Parathyroid adenoma (tissue), 2 donors: ENCODE measurements around the gene ZCCHC2.

ENCODE experiments used
- H2AFZ ChIP-seq: fragments of 300-600 bp; sonication (generic); one replicate; pipeline ENCODE4 v1.7.0; 2017; ENCODE audit warnings: antibody characterized with exemption, mild to moderate bottlenecking
- H3K27ac ChIP-seq: fragments of 300-600 bp; sonication (generic); one replicate; pipeline ENCODE4 v1.7.0; 2017
- H3K27me3 ChIP-seq: fragments of 300-600 bp; sonication (generic); one replicate; pipeline ENCODE4 v1.7.0; 2017; ENCODE audit warnings: low read length; ENCODE audit not compliant: control insufficient read depth, insufficient read depth
- H3K36me3 ChIP-seq: fragments of 300-600 bp; sonication (generic); one replicate; pipeline ENCODE4 v1.7.0; 2017; ENCODE audit warnings: low read length; ENCODE audit not compliant: control insufficient read depth, insufficient read depth
- H3K4me1 ChIP-seq: fragments of 300-600 bp; sonication (generic); one replicate; pipeline ENCODE4 v1.7.0; 2017; ENCODE audit warnings: control low read depth
- H3K4me2 ChIP-seq: fragments of 300-600 bp; sonication (generic); one replicate; pipeline ENCODE4 v1.7.0; 2017; ENCODE audit warnings: low read length
- H3K4me3 ChIP-seq: fragments of 300-600 bp; sonication (generic); one replicate; pipeline ENCODE4 v1.7.0; 2017; ENCODE audit warnings: low read depth, low read length
- H3K79me2 ChIP-seq: fragments of 300-600 bp; sonication (generic); one replicate; pipeline ENCODE4 v1.7.0; 2017; ENCODE audit warnings: control low read depth
- H3K9ac ChIP-seq: fragments of 300-600 bp; sonication (generic); one replicate; pipeline ENCODE4 v1.7.0; 2017; ENCODE audit warnings: mild to moderate bottlenecking
- H3K9me3 ChIP-seq: fragments of 300-600 bp; sonication (generic); one replicate; pipeline ENCODE4 v1.7.0; 2017; ENCODE audit warnings: low read length; ENCODE audit not compliant: control insufficient read depth
- TF ChIP-seq, protein P1 (sequence below): fragments of 300-600 bp; sonication (generic); IDR thresholded peaks from one replicate; pipeline ENCODE4 v1.7.0; 2017; ENCODE audit warnings: antibody characterized with exemption, mild to moderate bottlenecking
- donor health status: primary hyperparathyroidism.

The ZCCHC2 gene

GRCh38 chr18:62538881-62539280, 16.1 kb downstream of the ZCCHC2 start:
- H3K36me3 ChIP-seq: no peaks in the 10 kb centered on the region
- H3K79me2 ChIP-seq: peaks cover 37% of the 10 kb centered on the region
- no peak overlapping the region for H3K4me2 ChIP-seq
- H3K4me3 ChIP-seq: no peak overlapping the region
- H2AFZ ChIP-seq: no peak overlapping the region
- no peaks in the 10 kb centered on the region for H3K27me3 ChIP-seq
- no peak overlapping the region for H3K27ac ChIP-seq
- H3K9me3 ChIP-seq: no peaks in the 10 kb centered on the region
- TF ChIP-seq, protein P1, sequence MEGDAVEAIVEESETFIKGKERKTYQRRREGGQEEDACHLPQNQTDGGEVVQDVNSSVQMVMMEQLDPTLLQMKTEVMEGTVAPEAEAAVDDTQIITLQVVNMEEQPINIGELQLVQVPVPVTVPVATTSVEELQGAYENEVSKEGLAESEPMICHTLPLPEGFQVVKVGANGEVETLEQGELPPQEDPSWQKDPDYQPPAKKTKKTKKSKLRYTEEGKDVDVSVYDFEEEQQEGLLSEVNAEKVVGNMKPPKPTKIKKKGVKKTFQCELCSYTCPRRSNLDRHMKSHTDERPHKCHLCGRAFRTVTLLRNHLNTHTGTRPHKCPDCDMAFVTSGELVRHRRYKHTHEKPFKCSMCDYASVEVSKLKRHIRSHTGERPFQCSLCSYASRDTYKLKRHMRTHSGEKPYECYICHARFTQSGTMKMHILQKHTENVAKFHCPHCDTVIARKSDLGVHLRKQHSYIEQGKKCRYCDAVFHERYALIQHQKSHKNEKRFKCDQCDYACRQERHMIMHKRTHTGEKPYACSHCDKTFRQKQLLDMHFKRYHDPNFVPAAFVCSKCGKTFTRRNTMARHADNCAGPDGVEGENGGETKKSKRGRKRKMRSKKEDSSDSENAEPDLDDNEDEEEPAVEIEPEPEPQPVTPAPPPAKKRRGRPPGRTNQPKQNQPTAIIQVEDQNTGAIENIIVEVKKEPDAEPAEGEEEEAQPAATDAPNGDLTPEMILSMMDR: no peak
- H3K9ac ChIP-seq: no peak overlapping the region
- H3K4me1 ChIP-seq: peaks cover 9% of the 10 kb centered on the region

DNA sequence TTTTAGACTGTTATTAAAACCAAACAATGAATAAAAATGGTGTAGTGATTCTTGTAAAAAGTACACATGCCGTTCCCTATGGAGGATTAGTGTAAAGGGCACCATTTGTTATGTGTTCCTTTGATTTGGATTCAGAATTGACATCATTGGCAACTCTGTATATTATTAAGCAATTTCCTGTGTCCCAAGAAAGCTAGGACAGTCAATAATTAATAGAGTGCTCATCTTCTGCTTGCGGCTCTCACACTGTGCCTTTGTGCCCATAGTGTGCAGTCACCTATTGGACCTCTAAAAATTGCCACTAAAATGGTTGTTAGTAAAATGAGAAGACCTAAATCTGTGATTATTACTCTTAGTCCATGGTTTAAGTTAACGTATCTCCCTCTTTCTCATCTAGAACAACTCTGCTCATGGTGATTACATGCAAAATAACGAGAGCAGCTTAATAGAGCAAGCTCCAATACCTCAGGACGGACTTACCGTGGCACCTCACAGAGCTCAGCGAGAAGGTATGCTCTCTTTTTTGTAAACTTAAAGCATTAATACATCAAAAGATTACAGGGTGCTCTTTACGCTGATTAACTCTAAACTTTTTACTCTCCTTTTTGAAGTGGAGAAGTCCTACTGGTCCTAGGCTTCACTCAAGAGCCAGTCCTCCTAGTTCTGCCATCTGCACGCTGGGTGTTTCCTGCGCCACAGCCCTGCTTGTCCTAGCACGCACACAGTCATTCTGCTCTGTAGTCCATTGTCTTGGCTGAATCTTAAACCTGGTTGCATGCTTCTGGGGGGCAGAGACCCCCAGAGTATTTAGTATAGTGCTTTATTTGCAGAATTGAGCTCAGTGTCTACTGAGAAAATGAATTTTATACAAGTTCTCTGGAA, 16.7 kb downstream of the ZCCHC2 start:
- Histone ChIP-seq H3K4me1 (peaks cover 4% of the 10 kb centered on the region), H3K27ac (no peak overlapping the region), H3K9ac (no peak overlapping the region), H3K27me3 (no peaks in the 10 kb centered on the region), H3K79me2 (peaks cover 30% of the 10 kb centered on the region), H2AFZ (no peak overlapping the region), H3K4me3 (no peak overlapping the region), H3K4me2 (no peak overlapping the region), H3K9me3 (no peaks in the 10 kb centered on the region), H3K36me3 (no peaks in the 10 kb centered on the region)
- TF ChIP-seq, protein P1: no peak

DNA sequence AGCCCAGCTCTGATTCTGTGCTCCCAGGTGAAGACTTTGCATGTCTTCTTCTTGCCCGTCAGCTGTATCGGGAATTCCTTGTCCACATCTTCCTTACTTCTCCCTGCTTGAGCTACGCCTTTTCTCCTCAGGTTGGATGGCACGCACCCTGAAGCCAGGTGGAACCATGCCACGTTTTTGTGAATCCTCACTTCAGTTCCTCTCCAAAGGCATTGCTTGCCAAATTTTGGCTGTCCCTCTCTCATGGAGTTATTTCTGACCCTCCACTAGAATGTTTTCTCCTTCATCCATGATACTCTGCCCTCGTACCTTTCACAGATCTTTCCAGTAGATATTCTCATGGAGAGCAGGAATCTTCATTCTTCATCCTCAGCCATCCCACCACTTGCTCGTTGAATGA, 20.2 kb downstream of the ZCCHC2 start:
- H3K9me3 ChIP-seq: no peaks in the 10 kb centered on the region
- no peak overlapping the region for H3K4me2 ChIP-seq
- no peak overlapping the region for H2AFZ ChIP-seq
- H3K9ac ChIP-seq: no peak overlapping the region
- no peaks in the 10 kb centered on the region for H3K4me1 ChIP-seq
- H3K27ac ChIP-seq: no peak overlapping the region
- no peaks in the 10 kb centered on the region for H3K36me3 ChIP-seq
- peaks cover 14% of the 10 kb centered on the region for H3K79me2 ChIP-seq
- H3K27me3 ChIP-seq: no peaks in the 10 kb centered on the region
- TF ChIP-seq, protein P1: no peak
- H3K4me3 ChIP-seq: no peak overlapping the region

- Histone ChIP-seq H3K4me2 (no peak overlapping the region), H3K79me2 (peaks cover 14% of the 10 kb centered on the region), H3K9me3 (no peaks in the 10 kb centered on the region), H3K4me3 (no peak overlapping the region), H3K36me3 (no peaks in the 10 kb centered on the region), H2AFZ (no peak overlapping the region), H3K27me3 (no peaks in the 10 kb centered on the region), H3K4me1 (no peaks in the 10 kb centered on the region), H3K9ac (no peak overlapping the region), H3K27ac (no peak overlapping the region)
- TF ChIP-seq, protein P1: no peak
These were observed 22.3 kb downstream of the ZCCHC2 start for GRCh38 chr18:62545098-62545497.

DNA sequence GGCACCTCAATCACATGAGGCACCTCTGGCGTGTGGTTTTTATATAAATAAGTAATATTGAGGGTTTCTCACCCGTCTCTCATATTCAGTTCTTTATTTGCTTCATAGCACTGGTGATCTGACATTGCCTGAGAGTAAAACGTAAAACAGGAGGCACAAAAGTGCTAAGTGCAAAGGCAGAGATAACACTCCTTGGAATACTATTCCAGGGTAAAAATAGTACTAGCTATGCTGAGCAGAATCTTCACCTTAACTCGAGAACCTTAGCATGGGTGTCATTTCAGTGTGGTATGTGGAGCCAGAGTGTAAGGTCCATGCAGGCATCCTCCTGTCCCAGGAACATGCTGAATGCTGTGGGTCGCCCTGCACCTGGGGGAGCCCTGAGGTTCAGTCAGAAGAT, 26.9 kb downstream of the ZCCHC2 start:
- no peaks in the 10 kb centered on the region for H3K27me3 ChIP-seq
- H3K4me1 ChIP-seq: no peaks in the 10 kb centered on the region
- no peak overlapping the region for H3K9ac ChIP-seq
- no peak overlapping the region for H2AFZ ChIP-seq
- peaks cover 7% of the 10 kb centered on the region for H3K79me2 ChIP-seq
- TF ChIP-seq, protein P1: no peak
- H3K27ac ChIP-seq: no peak overlapping the region
- no peaks in the 10 kb centered on the region for H3K9me3 ChIP-seq
- H3K36me3 ChIP-seq: no peaks in the 10 kb centered on the region
- H3K4me2 ChIP-seq: no peak overlapping the region
- no peak overlapping the region for H3K4me3 ChIP-seq
